Measurements from ENCODE around the gene NPFFR2. TPM values are rescaled to one million over a fixed set of nuclear protein-coding genes. Genes with fewer than 3 reads are reported as not detected.

Gene NPFFR2
- total and polyA plus RNA-seq, 4 donors = 0.05 TPM; not detected in 3

DNA sequence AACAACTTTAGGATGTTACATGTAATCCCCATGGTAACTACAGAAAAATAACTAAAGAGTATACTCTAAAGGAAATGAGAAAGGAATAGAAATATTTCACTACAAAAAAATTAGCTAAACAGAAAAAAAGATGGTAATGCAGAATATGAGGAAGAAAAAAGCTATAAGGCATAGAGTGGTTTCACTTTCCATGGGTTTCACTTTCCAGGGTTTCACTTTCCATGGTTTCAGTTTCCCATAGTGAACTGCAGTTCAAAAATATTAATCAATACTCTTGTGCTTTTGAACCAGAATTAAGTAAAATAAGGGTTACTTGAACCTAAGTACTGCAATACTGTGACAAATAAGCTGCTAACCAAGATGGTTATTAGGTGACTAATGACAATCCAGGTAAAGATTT lies 42.0 kb downstream of the NPFFR2 start:
- Histone ChIP-seq H3K36me3 (ENCODE audit: control insufficient read depth in 4 of 4, insufficient read depth in 3 of 4, low read depth in 1 of 4, low read length in 3 of 4) (no peaks in the 10 kb centered on the region), H3K4me3 (ENCODE audit: low read depth in 1 of 3, low read length in 3 of 3) (no peak overlapping the region), H3K9ac (ENCODE audit: low read depth in 1 of 2, low read length in 2 of 2) (no peak overlapping the region), H3K9me3 (ENCODE audit: control insufficient read depth in 4 of 4, low read length in 3 of 4) (no peaks in the 10 kb centered on the region), H3K27me3 (ENCODE audit: control insufficient read depth in 4 of 4, insufficient read depth in 4 of 4, low read length in 3 of 4) (no peaks in the 10 kb centered on the region), H3K4me1 (ENCODE audit: control insufficient read depth in 4 of 4, insufficient read depth in 4 of 4, low read length in 3 of 4) (no peaks in the 10 kb centered on the region), H3K27ac (ENCODE audit: low read depth in 1 of 2, low read length in 2 of 2) (no peak overlapping the region)
- DNase-seq (ENCODE audit: low spot score) = no peak
- TF ChIP-seq YY1 (IDR thresholded peaks at IDR 0.05) = no peak
- no peak for TF ChIP-seq HNF4G (IDR thresholded peaks at IDR 0.05)
- no peak for TF ChIP-seq NR2F2 (IDR thresholded peaks at IDR 0.05)
- no peak for TF ChIP-seq RXRA (IDR thresholded peaks at IDR 0.05)
- no peak for TF ChIP-seq TAF1 (conservative IDR thresholded peaks at IDR 0.05)
- TF ChIP-seq, protein P1, sequence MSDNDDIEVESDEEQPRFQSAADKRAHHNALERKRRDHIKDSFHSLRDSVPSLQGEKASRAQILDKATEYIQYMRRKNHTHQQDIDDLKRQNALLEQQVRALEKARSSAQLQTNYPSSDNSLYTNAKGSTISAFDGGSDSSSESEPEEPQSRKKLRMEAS (IDR thresholded peaks at IDR 0.05) = no peak

DNA sequence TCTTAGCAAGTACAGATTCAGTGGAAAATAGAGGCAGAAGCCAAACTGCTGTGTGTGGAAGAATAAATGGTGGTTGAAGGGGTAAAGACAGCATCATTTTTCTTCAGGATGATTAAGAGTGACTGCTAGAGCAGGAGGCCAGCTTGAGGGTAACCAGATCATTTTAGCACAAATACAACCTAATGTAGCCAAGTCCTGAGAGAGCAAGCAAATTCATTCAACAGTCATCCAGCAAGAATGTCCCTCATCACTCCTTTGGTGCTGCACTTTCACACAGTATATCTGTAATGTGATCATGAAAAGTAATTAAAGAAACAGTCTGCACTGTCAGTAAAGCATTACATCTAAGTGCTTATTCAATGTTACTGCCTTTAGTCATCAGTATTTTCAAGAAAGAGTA lies 44.8 kb downstream of the NPFFR2 start:
- TF ChIP-seq GABPA (IDR thresholded peaks at IDR 0.05 in 1 of 2, conservative IDR thresholded peaks at IDR 0.05 in 1 of 2) = no peak
- no peak for TF ChIP-seq SP1 (IDR thresholded peaks at IDR 0.05)
- TF ChIP-seq, protein P2, sequence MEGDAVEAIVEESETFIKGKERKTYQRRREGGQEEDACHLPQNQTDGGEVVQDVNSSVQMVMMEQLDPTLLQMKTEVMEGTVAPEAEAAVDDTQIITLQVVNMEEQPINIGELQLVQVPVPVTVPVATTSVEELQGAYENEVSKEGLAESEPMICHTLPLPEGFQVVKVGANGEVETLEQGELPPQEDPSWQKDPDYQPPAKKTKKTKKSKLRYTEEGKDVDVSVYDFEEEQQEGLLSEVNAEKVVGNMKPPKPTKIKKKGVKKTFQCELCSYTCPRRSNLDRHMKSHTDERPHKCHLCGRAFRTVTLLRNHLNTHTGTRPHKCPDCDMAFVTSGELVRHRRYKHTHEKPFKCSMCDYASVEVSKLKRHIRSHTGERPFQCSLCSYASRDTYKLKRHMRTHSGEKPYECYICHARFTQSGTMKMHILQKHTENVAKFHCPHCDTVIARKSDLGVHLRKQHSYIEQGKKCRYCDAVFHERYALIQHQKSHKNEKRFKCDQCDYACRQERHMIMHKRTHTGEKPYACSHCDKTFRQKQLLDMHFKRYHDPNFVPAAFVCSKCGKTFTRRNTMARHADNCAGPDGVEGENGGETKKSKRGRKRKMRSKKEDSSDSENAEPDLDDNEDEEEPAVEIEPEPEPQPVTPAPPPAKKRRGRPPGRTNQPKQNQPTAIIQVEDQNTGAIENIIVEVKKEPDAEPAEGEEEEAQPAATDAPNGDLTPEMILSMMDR (IDR thresholded peaks at IDR 0.05; ENCODE audit: low read depth, low read length, missing input control) = no peak
- no peak for TF ChIP-seq FOXA1 (IDR thresholded peaks at IDR 0.05)
- no peak for TF ChIP-seq NR2F2 (IDR thresholded peaks at IDR 0.05)
- TF ChIP-seq, protein P3, sequence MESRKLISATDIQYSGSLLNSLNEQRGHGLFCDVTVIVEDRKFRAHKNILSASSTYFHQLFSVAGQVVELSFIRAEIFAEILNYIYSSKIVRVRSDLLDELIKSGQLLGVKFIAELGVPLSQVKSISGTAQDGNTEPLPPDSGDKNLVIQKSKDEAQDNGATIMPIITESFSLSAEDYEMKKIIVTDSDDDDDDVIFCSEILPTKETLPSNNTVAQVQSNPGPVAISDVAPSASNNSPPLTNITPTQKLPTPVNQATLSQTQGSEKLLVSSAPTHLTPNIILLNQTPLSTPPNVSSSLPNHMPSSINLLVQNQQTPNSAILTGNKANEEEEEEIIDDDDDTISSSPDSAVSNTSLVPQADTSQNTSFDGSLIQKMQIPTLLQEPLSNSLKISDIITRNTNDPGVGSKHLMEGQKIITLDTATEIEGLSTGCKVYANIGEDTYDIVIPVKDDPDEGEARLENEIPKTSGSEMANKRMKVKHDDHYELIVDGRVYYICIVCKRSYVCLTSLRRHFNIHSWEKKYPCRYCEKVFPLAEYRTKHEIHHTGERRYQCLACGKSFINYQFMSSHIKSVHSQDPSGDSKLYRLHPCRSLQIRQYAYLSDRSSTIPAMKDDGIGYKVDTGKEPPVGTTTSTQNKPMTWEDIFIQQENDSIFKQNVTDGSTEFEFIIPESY (IDR thresholded peaks at IDR 0.05) = no peak
- no peak for TF ChIP-seq JUND (IDR thresholded peaks at IDR 0.05)
- TF ChIP-seq YY1 (IDR thresholded peaks at IDR 0.05) = no peak
- TF ChIP-seq EGR1 (IDR thresholded peaks at IDR 0.05; ENCODE audit: low read depth in 2 of 2) = no peak
- no peak for TF ChIP-seq HNF4G (IDR thresholded peaks at IDR 0.05)
- no peak for TF ChIP-seq FOXA2 (IDR thresholded peaks at IDR 0.05)
- TF ChIP-seq, protein P4, sequence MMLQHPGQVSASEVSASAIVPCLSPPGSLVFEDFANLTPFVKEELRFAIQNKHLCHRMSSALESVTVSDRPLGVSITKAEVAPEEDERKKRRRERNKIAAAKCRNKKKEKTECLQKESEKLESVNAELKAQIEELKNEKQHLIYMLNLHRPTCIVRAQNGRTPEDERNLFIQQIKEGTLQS (IDR thresholded peaks at IDR 0.05) = no peak
- no peak for TF ChIP-seq TAF1 (conservative IDR thresholded peaks at IDR 0.05)
- TF ChIP-seq HNF4A (conservative IDR thresholded peaks at IDR 0.05) = no peak
- no peak for DNase-seq (ENCODE audit: low spot score)
- no peaks in the 10 kb centered on the region for H3K4me1 ChIP-seq (ENCODE audit: control insufficient read depth in 4 of 4, insufficient read depth in 4 of 4, low read length in 3 of 4)

DNA sequence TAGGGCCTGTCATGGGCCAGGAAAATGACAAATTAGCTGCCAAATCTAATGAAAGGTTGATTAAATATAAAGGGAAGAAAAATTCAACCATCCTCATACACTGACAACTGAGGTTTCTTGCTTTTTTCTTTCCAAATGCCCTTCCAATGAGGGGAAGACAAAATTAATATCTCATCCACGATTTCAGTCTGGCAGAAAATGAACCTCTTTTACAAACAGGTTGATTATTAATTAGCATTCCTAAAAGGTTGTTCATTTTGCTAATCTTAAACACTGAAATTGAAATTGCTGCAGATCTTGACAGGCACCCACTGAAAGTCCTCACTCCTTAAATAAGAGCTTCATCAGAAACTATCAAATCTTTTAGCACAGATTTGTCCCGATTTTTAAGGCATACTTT lies 45.5 kb downstream of the NPFFR2 start:
- 66% methylated on average over 2 of the region's 2 CpGs for WGBS
- TF ChIP-seq NR2F2 (IDR thresholded peaks at IDR 0.05) (no peak), JUND (IDR thresholded peaks at IDR 0.05) (no peak), HNF4G (IDR thresholded peaks at IDR 0.05) (no peak), HNF4A (conservative IDR thresholded peaks at IDR 0.05) (no peak), EGR1 (IDR thresholded peaks at IDR 0.05; ENCODE audit: low read depth in 2 of 2) (no peak), RXRA (IDR thresholded peaks at IDR 0.05) (no peak), GABPA (IDR thresholded peaks at IDR 0.05 in 1 of 2, conservative IDR thresholded peaks at IDR 0.05 in 1 of 2) (no peak), FOXA2 (IDR thresholded peaks at IDR 0.05) (no peak), FOXA1 (IDR thresholded peaks at IDR 0.05) (no peak), SP1 (IDR thresholded peaks at IDR 0.05) (no peak)
- TF ChIP-seq, protein P5, sequence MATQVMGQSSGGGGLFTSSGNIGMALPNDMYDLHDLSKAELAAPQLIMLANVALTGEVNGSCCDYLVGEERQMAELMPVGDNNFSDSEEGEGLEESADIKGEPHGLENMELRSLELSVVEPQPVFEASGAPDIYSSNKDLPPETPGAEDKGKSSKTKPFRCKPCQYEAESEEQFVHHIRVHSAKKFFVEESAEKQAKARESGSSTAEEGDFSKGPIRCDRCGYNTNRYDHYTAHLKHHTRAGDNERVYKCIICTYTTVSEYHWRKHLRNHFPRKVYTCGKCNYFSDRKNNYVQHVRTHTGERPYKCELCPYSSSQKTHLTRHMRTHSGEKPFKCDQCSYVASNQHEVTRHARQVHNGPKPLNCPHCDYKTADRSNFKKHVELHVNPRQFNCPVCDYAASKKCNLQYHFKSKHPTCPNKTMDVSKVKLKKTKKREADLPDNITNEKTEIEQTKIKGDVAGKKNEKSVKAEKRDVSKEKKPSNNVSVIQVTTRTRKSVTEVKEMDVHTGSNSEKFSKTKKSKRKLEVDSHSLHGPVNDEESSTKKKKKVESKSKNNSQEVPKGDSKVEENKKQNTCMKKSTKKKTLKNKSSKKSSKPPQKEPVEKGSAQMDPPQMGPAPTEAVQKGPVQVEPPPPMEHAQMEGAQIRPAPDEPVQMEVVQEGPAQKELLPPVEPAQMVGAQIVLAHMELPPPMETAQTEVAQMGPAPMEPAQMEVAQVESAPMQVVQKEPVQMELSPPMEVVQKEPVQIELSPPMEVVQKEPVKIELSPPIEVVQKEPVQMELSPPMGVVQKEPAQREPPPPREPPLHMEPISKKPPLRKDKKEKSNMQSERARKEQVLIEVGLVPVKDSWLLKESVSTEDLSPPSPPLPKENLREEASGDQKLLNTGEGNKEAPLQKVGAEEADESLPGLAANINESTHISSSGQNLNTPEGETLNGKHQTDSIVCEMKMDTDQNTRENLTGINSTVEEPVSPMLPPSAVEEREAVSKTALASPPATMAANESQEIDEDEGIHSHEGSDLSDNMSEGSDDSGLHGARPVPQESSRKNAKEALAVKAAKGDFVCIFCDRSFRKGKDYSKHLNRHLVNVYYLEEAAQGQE (IDR thresholded peaks at IDR 0.05) = no peak
- TF ChIP-seq, protein P2 (IDR thresholded peaks at IDR 0.05; ENCODE audit: low read depth, low read length, missing input control) = no peak
- TF ChIP-seq, protein P1 (IDR thresholded peaks at IDR 0.05) = no peak

More for the DNA sequence above, 44.8 kb downstream of the NPFFR2 start:
- no peak overlapping the region for H3K4me3 ChIP-seq (ENCODE audit: low read depth in 1 of 3, low read length in 3 of 3)
- H3K27ac ChIP-seq (ENCODE audit: low read depth in 1 of 2, low read length in 2 of 2) = no peak overlapping the region
- H3K9me3 ChIP-seq (ENCODE audit: control insufficient read depth in 4 of 4, low read length in 3 of 4) = no peaks in the 10 kb centered on the region
- no peaks in the 10 kb centered on the region for H3K36me3 ChIP-seq (ENCODE audit: control insufficient read depth in 4 of 4, insufficient read depth in 3 of 4, low read depth in 1 of 4, low read length in 3 of 4)
- H3K27me3 ChIP-seq (ENCODE audit: control insufficient read depth in 4 of 4, insufficient read depth in 4 of 4, low read length in 3 of 4) = no peaks in the 10 kb centered on the region
- no peak overlapping the region for H3K9ac ChIP-seq (ENCODE audit: low read depth in 1 of 2, low read length in 2 of 2)

More for the DNA sequence above, 45.5 kb downstream of the NPFFR2 start:
- DNase-seq (ENCODE audit: low spot score) = no peak
- Histone ChIP-seq H3K27ac (ENCODE audit: low read depth in 1 of 2, low read length in 2 of 2) (no peak overlapping the region), H3K4me1 (ENCODE audit: control insufficient read depth in 4 of 4, insufficient read depth in 4 of 4, low read length in 3 of 4) (no peaks in the 10 kb centered on the region), H3K9ac (ENCODE audit: low read depth in 1 of 2, low read length in 2 of 2) (no peak overlapping the region), H3K9me3 (ENCODE audit: control insufficient read depth in 4 of 4, low read length in 3 of 4) (no peaks in the 10 kb centered on the region), H3K4me3 (ENCODE audit: low read depth in 1 of 3, low read length in 3 of 3) (no peak overlapping the region), H3K27me3 (ENCODE audit: control insufficient read depth in 4 of 4, insufficient read depth in 4 of 4, low read length in 3 of 4) (no peaks in the 10 kb centered on the region), H3K36me3 (ENCODE audit: control insufficient read depth in 4 of 4, insufficient read depth in 3 of 4, low read depth in 1 of 4, low read length in 3 of 4) (no peaks in the 10 kb centered on the region)

Data from liver (tissue), 9 donors.